BE2C (cell line): ENCODE data around the gene SLX4IP.

Source experiments
- DNase-seq: peaks from one replicate; pipeline ENCODE4 v3.0.0-alpha.2; 2020
- H3K27me3 ChIP-seq: fragments of 250-450 bp; sonication (Bioruptor Pico); 2 replicates; pipeline ENCODE4 v1.5.1; 2020; ENCODE audit warnings: mild to moderate bottlenecking
- H3K36me3 ChIP-seq: fragments of 250-450 bp; sonication (Bioruptor Pico); 2 replicates; pipeline ENCODE4 v1.5.1; 2020; ENCODE audit warnings: mild to moderate bottlenecking
- H3K4me1 ChIP-seq: fragments of 250-450 bp; sonication (Bioruptor Pico); 2 replicates; pipeline ENCODE4 v1.5.1; 2020
- H3K4me3 ChIP-seq: 2 replicates; pipeline ENCODE4 v1.5.1; 2011; ENCODE audit warnings: low read depth, low read length
- H3K9me3 ChIP-seq: fragments of 250-450 bp; sonication (Bioruptor Pico); 2 replicates; pipeline ENCODE4 v1.5.1; 2020
- TF ChIP-seq, protein P1 (sequence below): IDR thresholded peaks from 2 replicates; pipeline ENCODE4 v1.5.1; 2012; ENCODE audit warnings: mild to moderate bottlenecking, low read depth, low read length

The SLX4IP gene

DNA sequence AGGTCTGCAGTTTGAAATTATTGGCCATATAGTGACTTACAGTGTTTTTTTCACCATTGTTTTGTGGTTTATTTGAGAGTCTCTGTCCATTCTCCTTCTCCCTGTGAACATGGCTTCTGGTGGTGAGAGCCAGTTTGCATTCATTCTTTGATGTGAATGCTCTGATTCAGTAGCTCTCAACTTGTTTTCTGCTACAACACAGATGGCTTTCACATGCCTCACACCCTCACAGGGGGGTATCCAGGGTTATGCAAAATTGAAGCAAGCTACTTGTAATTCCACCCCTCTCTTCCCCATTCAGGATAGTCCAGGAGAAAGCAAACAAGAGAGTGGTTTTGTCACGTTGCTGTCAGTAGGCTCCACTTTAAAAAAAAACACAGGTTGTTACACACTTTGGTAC, 55.6 kb downstream of the SLX4IP start:
- H3K4me3 ChIP-seq, result no peak overlapping the region
- DNase-seq, result no peak
- no peaks in the 10 kb centered on the region for H3K4me1 ChIP-seq
- no peaks in the 10 kb centered on the region for H3K9me3 ChIP-seq
- H3K36me3 ChIP-seq, result no peaks in the 10 kb centered on the region
- H3K27me3 ChIP-seq, result no peaks in the 10 kb centered on the region
- TF ChIP-seq, protein P1, sequence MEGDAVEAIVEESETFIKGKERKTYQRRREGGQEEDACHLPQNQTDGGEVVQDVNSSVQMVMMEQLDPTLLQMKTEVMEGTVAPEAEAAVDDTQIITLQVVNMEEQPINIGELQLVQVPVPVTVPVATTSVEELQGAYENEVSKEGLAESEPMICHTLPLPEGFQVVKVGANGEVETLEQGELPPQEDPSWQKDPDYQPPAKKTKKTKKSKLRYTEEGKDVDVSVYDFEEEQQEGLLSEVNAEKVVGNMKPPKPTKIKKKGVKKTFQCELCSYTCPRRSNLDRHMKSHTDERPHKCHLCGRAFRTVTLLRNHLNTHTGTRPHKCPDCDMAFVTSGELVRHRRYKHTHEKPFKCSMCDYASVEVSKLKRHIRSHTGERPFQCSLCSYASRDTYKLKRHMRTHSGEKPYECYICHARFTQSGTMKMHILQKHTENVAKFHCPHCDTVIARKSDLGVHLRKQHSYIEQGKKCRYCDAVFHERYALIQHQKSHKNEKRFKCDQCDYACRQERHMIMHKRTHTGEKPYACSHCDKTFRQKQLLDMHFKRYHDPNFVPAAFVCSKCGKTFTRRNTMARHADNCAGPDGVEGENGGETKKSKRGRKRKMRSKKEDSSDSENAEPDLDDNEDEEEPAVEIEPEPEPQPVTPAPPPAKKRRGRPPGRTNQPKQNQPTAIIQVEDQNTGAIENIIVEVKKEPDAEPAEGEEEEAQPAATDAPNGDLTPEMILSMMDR, result no peak

DNA sequence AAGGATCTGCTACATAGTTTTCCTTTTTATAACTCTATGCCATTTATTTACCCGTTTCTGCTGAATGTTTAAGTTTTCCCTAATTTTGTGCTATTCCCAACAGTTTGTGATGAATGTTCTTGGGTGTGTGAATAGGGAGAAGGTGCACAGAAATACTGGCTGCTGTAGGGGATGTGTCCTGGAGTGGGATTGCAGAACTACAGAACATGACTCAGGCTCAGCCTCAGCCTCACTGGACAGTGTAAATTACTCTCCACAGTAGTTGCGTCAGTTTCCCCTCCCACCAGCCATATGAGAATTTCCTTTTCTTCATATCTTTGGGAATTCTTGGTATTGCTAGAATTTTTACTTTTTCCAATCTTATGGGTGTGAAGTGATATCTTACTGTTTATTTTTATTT, 57.0 kb downstream of the SLX4IP start:
- Histone ChIP-seq H3K27me3 (no peaks in the 10 kb centered on the region), H3K4me1 (no peaks in the 10 kb centered on the region; the same call in 1 of the 2 replicates), H3K9me3 (no peaks in the 10 kb centered on the region), H3K4me3 (no peak overlapping the region), H3K36me3 (no peaks in the 10 kb centered on the region)
- no peak for DNase-seq
- TF ChIP-seq, protein P1, result no peak

DNA sequence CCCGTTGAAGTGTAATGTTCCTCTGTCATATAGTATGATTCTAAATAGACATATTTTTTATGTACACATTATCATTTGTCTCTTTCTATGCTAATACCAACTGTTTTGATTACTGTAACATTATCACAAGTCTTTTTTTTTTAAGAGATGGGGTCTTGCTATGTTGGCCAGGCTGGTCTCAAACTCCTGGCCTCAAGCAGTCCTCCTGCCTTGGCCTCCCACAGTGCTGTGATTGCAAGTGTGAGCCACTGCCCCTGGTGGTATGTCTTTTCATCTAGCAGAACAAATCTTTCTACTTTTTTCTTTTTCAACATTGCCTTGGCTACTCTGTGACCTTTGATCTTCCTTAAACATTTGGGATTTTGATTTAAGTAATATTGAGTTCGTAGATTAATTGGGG, 57.7 kb downstream of the SLX4IP start:
- Histone ChIP-seq H3K27me3 (no peaks in the 10 kb centered on the region), H3K4me3 (no peak overlapping the region), H3K36me3 (no peaks in the 10 kb centered on the region), H3K4me1 (no peaks in the 10 kb centered on the region; the same call in 1 of the 2 replicates), H3K9me3 (no peaks in the 10 kb centered on the region)
- TF ChIP-seq, protein P1, result no peak
- no peak for DNase-seq

DNA sequence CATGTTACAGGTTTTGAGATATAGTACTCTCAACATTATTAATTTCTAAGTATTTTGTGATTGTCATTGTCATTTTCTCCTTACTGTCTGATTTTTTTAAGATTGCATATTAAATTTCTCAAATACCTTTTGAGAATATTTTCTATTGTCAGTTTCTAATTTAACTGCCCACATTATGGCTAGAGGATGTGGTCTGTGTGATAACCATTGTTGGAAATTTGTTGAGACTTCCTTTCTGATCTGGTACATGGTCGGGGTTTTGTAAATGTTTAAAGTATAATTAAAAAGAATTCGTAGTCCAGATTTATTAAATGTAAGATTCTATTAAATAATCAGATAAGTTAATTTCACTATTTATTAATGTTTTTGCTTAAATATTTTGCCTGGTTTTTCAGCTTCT, 60.1 kb downstream of the SLX4IP start:
- TF ChIP-seq, protein P1, result no peak
- Histone ChIP-seq H3K9me3 (no peaks in the 10 kb centered on the region), H3K4me3 (no peak overlapping the region), H3K27me3 (no peaks in the 10 kb centered on the region), H3K4me1 (no peaks in the 10 kb centered on the region; the same call in none of the 2 replicates), H3K36me3 (no peaks in the 10 kb centered on the region)
- no peak for DNase-seq

DNA sequence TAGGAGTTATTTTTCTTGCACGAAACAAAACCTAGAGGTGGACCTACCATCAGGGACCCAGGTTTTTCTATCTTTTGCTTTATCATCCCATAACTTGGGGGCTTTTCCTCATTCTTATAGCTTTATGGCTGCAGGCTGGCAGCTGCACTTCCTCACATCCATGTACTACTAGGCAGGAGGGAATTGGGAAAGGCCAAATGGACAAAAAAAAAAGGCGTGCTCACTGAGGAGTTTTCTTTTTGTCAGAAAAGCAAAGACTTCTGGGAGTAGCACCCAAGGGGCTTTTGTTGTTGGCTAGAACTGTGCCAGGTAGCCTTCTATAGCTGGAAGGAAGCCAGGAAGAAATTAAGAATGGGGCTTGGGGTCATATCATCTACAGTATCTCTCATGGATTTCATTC, 61.4 kb downstream of the SLX4IP start:
- no peaks in the 10 kb centered on the region for H3K9me3 ChIP-seq
- H3K36me3 ChIP-seq, result no peaks in the 10 kb centered on the region
- H3K4me1 ChIP-seq, result no peaks in the 10 kb centered on the region; the same call in none of the 2 replicates
- DNase-seq, result no peak
- H3K27me3 ChIP-seq, result no peaks in the 10 kb centered on the region
- no peak overlapping the region for H3K4me3 ChIP-seq
- TF ChIP-seq, protein P1, result no peak

DNA sequence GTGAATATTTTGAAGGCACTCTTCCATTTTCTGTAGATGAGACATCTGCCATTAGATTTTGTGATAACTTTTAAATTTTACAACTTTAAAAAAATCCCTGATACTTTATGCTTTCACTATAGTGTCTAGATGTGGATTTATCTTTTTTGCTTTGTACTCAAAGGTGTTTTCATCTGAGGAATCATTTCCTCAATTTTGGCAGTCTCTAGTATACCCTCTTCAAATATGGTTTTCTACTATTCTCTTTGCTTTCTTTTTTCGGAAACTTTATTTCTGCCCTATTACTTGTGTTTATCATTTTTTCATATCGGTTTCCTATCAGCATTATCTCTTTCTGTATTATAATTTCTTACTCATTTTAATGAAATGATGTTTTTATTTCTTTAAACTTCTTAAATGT, 62.2 kb downstream of the SLX4IP start:
- Histone ChIP-seq H3K36me3 (no peaks in the 10 kb centered on the region), H3K9me3 (no peaks in the 10 kb centered on the region), H3K27me3 (no peaks in the 10 kb centered on the region), H3K4me1 (no peaks in the 10 kb centered on the region; the same call in none of the 2 replicates), H3K4me3 (no peak overlapping the region)
- TF ChIP-seq, protein P1, result no peak
- no peak for DNase-seq
